SK-N-SH treated with all-trans-retinoic acid at 6 μM for 48 hours (cell line): ENCODE measurements around the gene GTF2E1.

Experiments used
- ATAC-seq: fragments of 200-7000 bp; cut with Tn5 transposase; 3 replicates; pipeline ENCODE4 v1.9.1; 2020; ENCODE audit warnings: mild to moderate bottlenecking, moderate library complexity
- BACH2 ChIP-seq: fragments of 250-450 bp; sonication (Bioruptor Pico); IDR thresholded peaks from 2 replicates; pipeline ENCODE4 v1.9.0; 2021; ENCODE audit warnings: mild to moderate bottlenecking, borderline replicate concordance
- CSRNP3 ChIP-seq: fragments of 250-450 bp; sonication (Bioruptor Pico); IDR thresholded peaks from 2 replicates; pipeline ENCODE4 v1.5.1; 2021; ENCODE audit warnings: mild to moderate bottlenecking, moderate library complexity
- ESRRG ChIP-seq: fragments of 250-450 bp; sonication (Bioruptor Pico); IDR thresholded peaks from 2 replicates; pipeline ENCODE4 v1.6.1; 2021; ENCODE audit warnings: mild to moderate bottlenecking
- GLIS3 ChIP-seq: fragments of 250-450 bp; sonication (Bioruptor Pico); IDR thresholded peaks from 2 replicates; pipeline ENCODE4 v1.5.0; 2020; ENCODE audit warnings: mild to moderate bottlenecking, moderate library complexity
- ISL1 ChIP-seq: fragments of 250-450 bp; sonication (Bioruptor Pico); IDR thresholded peaks from 2 replicates; pipeline ENCODE4 v2.1.2; 2022; ENCODE audit warnings: mild to moderate bottlenecking, moderate library complexity
- PPARA ChIP-seq: fragments of 250-450 bp; sonication (Bioruptor Pico); IDR thresholded peaks from 2 replicates; pipeline ENCODE4 v1.5.0; 2020; ENCODE audit warnings: mild to moderate bottlenecking, borderline replicate concordance
- RARB ChIP-seq: fragments of 250-450 bp; sonication (Bioruptor Pico); IDR thresholded peaks from 2 replicates; pipeline ENCODE4 v1.8.0; 2021; ENCODE audit warnings: mild to moderate bottlenecking, moderate library complexity
- SNAI2 ChIP-seq: fragments of 250-450 bp; sonication (Bioruptor Pico); IDR thresholded peaks from 2 replicates; pipeline ENCODE4 v1.5.0; 2020; ENCODE audit warnings: mild to moderate bottlenecking, moderate library complexity
- TOX ChIP-seq: fragments of 250-450 bp; sonication (Bioruptor Pico); IDR thresholded peaks from 2 replicates; pipeline ENCODE4 v1.8.0; 2021; ENCODE audit warnings: mild to moderate bottlenecking, moderate library complexity, borderline replicate concordance
- TSHZ2 ChIP-seq: fragments of 250-450 bp; sonication (Bioruptor Pico); IDR thresholded peaks from 2 replicates; pipeline ENCODE4 v1.5.0; 2020; ENCODE audit warnings: mild to moderate bottlenecking, moderate library complexity
- ZC3H10 ChIP-seq: fragments of 250-450 bp; sonication (Bioruptor Pico); IDR thresholded peaks from 2 replicates; pipeline ENCODE4 v1.5.1; 2021; ENCODE audit warnings: mild to moderate bottlenecking, moderate library complexity
- ZFP3 ChIP-seq: fragments of 250-450 bp; sonication (Bioruptor Pico); IDR thresholded peaks from 2 replicates; pipeline ENCODE4 v1.5.0; 2020; ENCODE audit warnings: mild to moderate bottlenecking, moderate library complexity
- ZFP30 ChIP-seq: fragments of 450-650 bp; formaldehyde crosslinking; IDR thresholded peaks from 2 replicates; pipeline ENCODE4 v1.5.0; 2022; ENCODE audit warnings: mild to moderate bottlenecking, moderate library complexity
- ZNF565 ChIP-seq: fragments of 450-650 bp; formaldehyde crosslinking; conservative IDR thresholded peaks from 2 replicates; pipeline ENCODE4 v1.5.0; 2020; ENCODE audit warnings: low read depth, mild to moderate bottlenecking, moderate library complexity
- ZNF70 ChIP-seq: fragments of 450-650 bp; formaldehyde crosslinking; IDR thresholded peaks from 2 replicates; pipeline ENCODE4 v1.5.0; 2020; ENCODE audit warnings: mild to moderate bottlenecking, moderate library complexity
- ZNF8 ChIP-seq: fragments of 450-650 bp; formaldehyde crosslinking; IDR thresholded peaks from 2 replicates; pipeline ENCODE4 v1.5.0; 2020; ENCODE audit warnings: mild to moderate bottlenecking, moderate library complexity
- TF ChIP-seq, protein P1 (sequence below): fragments of 250-450 bp; sonication (Bioruptor Pico); IDR thresholded peaks from 2 replicates; pipeline ENCODE4 v1.8.0; 2020; ENCODE audit warnings: mild to moderate bottlenecking, moderate library complexity, borderline replicate concordance
- TF ChIP-seq, protein P2 (sequence below): fragments of 250-450 bp; sonication (Bioruptor Pico); IDR thresholded peaks from 2 replicates; pipeline ENCODE4 v1.8.0; 2021; ENCODE audit warnings: low read depth, mild to moderate bottlenecking, moderate library complexity, borderline replicate concordance
- TF ChIP-seq, protein P3 (sequence below): fragments of 250-450 bp; sonication (Bioruptor Pico); IDR thresholded peaks from 2 replicates; pipeline ENCODE4 v1.5.1; 2020; ENCODE audit warnings: low read depth, mild to moderate bottlenecking, moderate library complexity

The GTF2E1 gene

GRCh38 chr3:120767106-120767505 is 24.6 kb downstream of the GTF2E1 start:
- no peak for ATAC-seq

DNA sequence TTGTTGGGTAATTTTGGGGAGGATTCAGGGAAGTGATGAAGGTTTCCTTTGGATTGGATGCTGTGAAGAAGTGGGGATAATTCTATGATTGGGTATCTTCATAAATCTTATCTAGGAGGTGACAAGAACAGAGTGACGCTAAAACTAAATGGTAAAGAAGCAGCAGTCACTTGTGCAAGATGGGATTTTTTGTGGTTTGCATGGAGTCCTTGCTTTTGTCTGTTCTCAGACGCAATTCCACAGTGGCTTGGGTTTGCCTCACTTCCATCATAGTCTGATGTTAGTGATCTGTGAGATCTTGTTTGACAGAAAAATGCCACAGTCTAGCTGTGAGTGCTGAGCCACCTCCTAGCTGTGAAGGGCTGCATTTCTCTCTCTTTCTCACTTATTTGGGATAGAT is 26.9 kb downstream of the GTF2E1 start:
- no peak for ATAC-seq
- TF ChIP-seq ZNF70 (CRISPR knock-in tag) (no peak), ZFP30 (CRISPR knock-in tag) (no peak), PPARA (CRISPR knock-in tag) (no peak), ZFP3 (CRISPR knock-in tag) (no peak), TOX (CRISPR knock-in tag) (no peak), TSHZ2 (CRISPR knock-in tag) (no peak), RARB (no peak), GLIS3 (CRISPR knock-in tag) (no peak), ISL1 (CRISPR knock-in tag) (no peak), BACH2 (no peak), ZC3H10 (CRISPR knock-in tag) (no peak)
- TF ChIP-seq, protein P1, sequence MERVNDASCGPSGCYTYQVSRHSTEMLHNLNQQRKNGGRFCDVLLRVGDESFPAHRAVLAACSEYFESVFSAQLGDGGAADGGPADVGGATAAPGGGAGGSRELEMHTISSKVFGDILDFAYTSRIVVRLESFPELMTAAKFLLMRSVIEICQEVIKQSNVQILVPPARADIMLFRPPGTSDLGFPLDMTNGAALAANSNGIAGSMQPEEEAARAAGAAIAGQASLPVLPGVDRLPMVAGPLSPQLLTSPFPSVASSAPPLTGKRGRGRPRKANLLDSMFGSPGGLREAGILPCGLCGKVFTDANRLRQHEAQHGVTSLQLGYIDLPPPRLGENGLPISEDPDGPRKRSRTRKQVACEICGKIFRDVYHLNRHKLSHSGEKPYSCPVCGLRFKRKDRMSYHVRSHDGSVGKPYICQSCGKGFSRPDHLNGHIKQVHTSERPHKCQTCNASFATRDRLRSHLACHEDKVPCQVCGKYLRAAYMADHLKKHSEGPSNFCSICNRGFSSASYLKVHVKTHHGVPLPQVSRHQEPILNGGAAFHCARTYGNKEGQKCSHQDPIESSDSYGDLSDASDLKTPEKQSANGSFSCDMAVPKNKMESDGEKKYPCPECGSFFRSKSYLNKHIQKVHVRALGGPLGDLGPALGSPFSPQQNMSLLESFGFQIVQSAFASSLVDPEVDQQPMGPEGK: no peak

More at GRCh38 chr3:120767106-120767505, 24.6 kb downstream of the GTF2E1 start:
- TF ChIP-seq ZNF8 (CRISPR knock-in tag) (no peak), GLIS3 (CRISPR knock-in tag) (no peak), PPARA (CRISPR knock-in tag) (no peak), ZC3H10 (CRISPR knock-in tag) (no peak), ZNF565 (CRISPR knock-in tag) (no peak), BACH2 (no peak), ZFP30 (CRISPR knock-in tag) (no peak), ZFP3 (CRISPR knock-in tag) (no peak), ESRRG (CRISPR knock-in tag) (no peak), TOX (CRISPR knock-in tag) (no peak), SNAI2 (CRISPR knock-in tag) (no peak), TSHZ2 (CRISPR knock-in tag) (no peak)
- TF ChIP-seq, protein P2, sequence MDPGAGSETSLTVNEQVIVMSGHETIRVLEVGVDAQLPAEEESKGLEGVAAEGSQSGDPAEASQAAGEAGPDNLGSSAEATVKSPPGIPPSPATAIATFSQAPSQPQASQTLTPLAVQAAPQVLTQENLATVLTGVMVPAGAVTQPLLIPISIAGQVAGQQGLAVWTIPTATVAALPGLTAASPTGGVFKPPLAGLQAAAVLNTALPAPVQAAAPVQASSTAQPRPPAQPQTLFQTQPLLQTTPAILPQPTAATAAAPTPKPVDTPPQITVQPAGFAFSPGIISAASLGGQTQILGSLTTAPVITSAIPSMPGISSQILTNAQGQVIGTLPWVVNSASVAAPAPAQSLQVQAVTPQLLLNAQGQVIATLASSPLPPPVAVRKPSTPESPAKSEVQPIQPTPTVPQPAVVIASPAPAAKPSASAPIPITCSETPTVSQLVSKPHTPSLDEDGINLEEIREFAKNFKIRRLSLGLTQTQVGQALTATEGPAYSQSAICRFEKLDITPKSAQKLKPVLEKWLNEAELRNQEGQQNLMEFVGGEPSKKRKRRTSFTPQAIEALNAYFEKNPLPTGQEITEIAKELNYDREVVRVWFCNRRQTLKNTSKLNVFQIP: no peak

DNA sequence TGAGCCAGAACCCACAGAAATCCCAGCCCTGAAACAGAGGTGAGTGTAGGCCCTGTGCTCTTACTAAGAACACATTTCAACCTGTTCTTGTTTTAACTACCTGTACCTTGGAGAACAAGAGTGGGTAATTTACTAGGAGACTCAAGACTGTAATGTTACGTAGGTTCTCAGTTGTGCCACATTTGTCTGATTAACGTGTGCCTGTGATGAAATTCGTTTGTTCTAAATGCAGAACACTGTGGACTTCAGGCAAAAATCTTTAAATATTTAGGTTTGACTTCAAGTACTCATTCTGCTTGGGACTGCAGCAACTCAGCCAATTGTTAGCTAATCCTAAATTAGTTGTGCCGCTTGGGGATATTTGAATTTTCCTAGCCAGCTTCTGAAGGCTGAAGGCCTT is 28.3 kb downstream of the GTF2E1 start:
- no peak for ATAC-seq
- TF ChIP-seq ISL1 (CRISPR knock-in tag) (no peak), CSRNP3 (no peak)
- TF ChIP-seq, protein P3, sequence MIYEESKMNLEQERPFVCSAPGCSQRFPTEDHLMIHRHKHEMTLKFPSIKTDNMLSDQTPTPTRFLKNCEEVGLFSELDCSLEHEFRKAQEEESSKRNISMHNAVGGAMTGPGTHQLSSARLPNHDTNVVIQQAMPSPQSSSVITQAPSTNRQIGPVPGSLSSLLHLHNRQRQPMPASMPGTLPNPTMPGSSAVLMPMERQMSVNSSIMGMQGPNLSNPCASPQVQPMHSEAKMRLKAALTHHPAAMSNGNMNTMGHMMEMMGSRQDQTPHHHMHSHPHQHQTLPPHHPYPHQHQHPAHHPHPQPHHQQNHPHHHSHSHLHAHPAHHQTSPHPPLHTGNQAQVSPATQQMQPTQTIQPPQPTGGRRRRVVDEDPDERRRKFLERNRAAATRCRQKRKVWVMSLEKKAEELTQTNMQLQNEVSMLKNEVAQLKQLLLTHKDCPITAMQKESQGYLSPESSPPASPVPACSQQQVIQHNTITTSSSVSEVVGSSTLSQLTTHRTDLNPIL (CRISPR knock-in tag): no peak
